GM18508 (cell line): ENCODE data around the gene FATE1.

ENCODE experiments used
- ATAC-seq: cut with Tn5 transposase; IDR thresholded peaks from one replicate; pipeline ENCODE4 v1.9.1; 2021; ENCODE audit warnings: moderate number of reproducible peaks; ENCODE audit not compliant: insufficient read depth, unreplicated experiment

The FATE1 gene

DNA sequence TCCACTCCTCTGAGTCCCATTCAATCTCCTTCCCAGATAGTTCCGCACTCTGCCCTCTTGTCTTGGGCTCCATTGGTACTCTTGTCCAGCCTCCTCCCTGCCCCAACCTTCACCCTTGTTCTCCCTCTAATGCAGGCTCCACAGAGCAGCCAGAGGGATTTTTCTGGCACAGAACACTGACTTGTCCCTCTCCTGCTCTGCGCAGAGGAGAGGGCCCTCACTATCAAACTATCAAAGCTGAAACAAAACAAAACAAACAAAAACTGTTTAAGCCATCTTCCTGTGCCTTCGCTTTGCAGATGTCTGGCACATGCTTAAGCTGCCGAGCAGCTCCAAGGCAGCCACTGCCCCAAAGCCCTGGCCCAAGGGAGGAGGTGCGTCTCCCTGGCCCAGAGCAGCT, 21.7 kb downstream of the FATE1 start:
- no peak for ATAC-seq

DNA sequence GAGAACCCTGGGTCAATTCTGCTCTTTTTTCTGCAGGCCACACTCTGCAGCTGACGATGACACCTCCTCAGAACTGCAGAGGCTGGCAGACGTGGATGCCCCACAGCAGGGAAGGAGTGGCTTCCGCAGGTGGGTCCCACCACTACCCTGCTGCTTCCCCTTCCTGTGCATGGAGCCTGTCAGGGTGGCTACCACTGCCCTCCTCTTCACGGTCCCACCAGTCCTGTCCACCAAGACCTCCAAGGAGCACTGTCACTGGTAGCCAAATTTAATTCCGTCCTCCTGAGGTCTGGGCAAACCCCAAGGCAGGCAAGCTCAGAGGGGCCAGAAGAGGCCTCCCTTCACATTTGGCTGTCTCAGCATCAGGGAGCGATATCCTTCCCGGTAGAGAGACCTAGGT, 22.9 kb downstream of the FATE1 start:
- ATAC-seq, result no peak

DNA sequence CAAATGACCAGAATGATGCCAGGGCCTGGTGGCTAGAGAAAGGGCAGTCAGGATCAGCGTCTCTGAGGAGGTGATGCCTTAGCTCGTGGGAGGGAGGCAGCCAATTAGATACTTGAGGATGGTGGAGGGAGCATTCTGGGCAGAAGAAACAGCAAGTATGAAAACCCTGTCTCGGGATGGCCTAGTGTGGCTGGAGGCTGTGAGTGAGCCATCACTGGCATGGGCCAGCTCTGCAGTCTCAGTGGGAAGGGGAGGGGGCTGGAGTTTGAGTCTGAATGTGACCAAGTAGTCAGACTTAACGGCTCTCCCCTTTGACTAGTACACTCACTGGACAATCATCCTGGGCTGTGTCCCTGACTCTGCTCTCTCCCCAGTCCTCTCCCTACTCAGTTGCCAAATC, 25.8 kb downstream of the FATE1 start:
- no peak for ATAC-seq

DNA sequence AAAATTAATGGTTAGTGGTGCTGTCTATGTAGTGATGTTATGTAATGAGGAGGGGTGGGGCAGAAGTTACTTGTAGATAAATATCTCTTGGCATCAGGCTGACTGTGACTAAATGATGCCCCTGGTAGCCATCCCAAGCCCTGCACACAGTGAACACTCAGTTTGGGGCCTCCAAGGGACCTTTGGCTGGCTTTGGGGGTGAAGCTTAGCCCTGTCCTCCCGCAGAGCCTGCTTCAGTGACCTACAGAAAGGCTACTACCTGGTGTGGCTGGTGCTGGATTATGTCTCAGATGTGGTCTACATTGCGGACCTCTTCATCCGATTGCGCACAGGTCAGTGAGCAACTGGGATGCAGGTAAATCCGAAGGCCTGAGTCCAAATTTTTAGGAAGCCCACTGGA, 26.5 kb downstream of the FATE1 start:
- ATAC-seq, result no peak

DNA sequence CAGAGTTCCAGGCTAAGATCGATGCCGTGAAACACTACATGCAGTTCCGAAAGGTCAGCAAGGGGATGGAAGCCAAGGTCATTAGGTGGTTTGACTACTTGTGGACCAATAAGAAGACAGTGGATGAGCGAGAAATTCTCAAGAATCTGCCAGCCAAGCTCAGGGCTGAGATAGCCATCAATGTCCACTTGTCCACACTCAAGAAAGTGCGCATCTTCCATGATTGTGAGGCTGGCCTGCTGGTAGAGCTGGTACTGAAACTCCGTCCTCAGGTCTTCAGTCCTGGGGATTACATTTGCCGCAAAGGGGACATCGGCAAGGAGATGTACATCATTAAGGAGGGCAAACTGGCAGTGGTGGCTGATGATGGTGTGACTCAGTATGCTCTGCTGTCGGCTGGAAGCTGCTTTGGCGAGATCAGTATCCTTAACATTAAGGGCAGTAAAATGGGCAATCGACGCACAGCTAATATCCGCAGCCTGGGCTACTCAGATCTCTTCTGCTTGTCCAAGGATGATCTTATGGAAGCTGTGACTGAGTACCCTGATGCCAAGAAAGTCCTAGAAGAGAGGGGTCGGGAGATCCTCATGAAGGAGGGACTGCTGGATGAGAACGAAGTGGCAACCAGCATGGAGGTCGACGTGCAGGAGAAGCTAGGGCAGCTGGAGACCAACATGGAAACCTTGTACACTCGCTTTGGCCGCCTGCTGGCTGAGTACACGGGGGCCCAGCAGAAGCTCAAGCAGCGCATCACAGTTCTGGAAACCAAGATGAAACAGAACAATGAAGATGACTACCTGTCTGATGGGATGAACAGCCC, 28.0 kb downstream of the FATE1 start:
- no peak for ATAC-seq

DNA sequence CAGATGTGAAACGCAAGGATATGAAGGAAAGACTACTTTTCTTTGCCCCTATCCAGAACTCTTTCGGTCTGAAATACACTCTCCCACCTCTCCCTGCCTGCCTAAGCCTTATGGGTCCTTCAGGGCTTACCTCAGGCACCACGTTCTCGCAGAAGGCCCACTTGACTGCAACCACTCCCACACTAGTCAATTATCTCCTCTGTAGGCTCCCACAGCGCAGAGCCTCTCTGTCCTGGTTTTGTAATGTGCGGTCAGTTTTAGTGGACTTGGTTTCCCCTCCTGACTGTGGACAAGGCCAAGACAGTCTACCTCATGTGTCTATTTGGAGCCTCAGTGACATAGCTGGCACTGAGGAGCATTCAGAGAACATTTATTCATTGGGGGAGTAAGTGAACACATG, 29.8 kb downstream of the FATE1 start:
- no peak for ATAC-seq

DNA sequence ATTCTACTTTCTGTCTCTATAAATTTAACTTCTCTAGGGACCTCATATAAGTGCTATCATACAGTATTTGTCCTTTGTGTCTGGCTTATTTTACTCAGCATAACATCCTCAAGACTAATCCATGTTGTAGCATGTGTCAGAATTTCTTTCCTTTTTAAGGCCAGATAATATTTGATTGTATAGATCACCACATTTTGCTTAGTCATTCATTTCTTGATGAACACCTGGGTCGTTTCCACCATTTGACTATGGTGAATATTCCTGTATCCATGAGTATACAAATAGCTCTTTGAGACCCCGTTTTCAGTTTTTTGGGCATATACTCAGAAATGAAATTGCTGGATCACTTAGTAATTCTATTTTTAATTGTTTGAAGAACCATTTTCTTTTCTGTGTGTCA, 30.7 kb downstream of the FATE1 start:
- no peak for ATAC-seq

DNA sequence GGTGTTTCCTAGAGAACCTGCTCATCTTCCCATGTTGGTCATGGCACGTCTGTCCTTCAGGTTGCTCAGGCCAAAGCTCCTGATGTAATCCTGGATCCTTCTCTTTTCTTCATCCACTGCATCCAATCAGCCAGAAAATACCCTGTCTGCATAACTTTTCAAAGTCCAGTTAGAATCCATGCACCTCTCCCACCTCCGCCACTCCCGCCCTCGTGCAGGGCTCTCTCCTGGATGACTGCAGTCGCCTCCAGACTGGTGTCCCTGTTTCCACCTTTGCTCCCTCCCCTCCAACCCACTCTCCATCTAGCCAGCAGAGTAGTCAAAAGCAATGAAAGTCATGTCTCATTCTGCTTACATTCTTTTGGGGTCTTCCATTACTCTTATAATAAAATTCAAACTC, 34.7 kb downstream of the FATE1 start:
- ATAC-seq, result no peak

DNA sequence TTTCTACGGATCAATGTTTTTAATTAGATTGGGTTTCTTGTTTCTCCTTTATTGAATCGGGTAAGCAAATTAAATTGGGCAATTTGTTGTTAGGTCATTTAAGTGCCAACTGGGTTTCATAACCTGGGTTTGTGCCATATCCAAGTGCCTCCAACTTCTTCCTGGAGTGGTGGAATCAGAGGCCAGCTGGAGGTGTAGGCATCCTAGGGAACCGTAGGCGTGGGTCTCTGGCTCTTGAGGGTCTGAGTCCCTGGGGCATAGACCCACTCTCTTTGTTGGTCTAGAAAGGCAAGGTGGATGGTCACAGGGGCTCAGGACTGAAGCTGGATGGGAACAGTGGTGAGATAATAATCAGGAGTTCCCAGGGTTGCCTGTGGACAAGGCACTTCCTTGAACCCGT, 37.0 kb downstream of the FATE1 start:
- ATAC-seq, result no peak

DNA sequence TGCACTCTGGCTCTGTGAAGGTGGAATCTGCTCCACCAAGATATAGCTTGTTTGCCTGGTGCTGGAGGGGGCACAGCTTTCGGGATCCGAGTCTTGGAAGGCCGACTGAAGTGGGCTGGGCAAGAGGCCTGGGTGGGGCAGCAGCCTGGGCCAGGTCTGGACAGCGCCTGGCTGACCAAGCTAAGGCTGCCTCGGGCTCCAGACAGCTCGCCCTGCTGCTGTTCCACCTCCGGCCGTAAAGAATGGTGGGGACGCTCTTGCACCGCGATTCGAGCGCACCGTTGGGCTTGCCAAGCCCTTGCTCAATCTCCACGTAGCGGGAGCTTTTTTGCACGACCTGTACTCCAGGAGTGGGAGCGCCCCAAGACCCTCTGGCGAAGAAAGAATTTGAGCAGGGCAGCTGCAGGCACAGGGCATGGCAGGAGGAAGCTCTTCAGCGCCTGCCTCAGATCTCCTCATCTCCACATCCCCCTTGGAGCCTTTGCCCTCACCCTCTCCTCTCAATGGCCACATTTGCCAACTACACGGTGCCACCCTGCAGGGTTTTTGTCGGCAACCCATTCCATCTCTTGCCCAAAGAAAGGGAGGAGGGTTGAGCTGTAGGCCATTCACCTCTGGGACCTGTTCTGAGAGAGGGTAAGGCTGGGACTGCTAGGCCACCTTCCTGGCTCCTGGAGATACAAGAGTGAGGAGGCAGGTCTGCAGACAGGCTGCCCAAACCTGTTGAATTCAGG, 37.6 kb downstream of the FATE1 start:
- no peak for ATAC-seq

DNA sequence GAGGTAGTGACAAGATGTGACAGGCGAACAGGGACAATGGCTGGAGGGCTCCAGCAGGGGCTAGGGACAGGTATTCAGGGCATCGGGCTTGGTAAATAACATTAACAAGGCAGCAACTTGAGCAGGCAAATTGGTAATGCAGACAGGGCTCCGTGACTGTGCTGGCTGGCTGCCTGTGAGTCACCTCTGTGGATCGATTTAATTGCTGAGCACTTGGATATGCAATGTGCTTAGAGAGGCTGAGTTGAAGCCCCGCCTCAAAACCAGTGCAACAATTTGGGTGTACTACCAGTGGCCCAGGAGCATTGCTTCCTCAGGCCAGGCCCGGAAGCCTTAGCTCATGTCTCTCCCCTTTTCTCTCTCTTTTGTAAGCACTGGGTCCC, 38.2 kb downstream of the FATE1 start:
- ATAC-seq, result no peak

DNA sequence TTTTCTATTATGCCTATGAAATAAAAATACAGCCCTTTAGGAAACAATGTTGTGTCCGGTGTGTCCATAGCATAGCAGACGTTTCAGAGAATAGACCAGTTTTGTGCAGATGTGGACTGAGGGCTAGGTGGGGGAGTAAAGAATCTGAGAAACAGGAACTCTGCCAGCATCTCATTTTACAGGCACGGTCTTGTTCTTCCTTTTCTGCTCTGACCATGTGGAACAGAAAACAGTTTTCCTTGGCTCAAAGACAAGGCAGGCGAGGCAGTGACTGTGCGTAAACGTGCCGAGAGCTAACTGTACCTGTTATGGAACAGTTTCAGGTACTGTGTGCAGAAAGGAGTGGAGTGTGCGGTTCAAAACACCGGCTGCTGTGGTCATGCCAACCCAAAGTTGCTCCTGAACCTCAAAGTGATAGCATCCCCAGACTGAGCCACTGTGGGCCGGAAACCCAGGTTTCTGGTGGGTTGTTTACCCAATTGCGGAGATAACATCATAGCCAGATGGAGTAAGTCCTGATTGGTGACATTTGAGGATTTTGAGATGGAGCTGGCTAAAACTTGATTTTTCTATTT, 38.9 kb downstream of the FATE1 start:
- no peak for ATAC-seq

DNA sequence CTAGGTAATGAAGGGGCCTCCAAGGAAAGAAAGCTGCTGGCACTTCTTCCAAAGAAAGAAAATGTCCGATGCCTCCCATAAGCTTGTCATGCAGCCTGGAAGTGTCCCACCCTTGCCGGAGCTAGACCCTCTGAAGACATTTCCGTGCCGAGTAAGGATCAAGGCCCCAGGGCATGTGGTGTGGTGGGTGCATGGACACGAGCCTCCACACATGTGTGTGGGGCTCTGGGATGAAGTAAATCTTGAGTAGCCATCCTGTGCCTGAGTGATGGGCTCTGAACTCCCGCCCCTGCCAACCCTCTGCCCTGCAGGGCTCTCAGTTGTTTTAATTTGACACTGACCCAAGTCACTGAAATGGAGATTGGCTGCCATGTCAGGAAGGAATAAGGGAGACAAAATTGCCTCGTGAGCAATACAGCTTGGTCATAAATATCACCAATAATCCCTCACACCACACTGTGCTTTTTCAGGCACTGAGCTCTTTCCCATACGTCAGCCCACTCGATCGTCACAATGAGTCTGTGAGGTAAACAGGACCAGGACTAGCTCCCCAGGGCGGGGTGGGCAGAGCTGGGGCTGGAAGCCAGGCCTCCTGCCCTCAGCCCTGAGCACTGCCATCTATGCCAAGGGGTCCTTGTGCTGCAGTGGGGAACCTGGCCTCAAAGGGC, 43.3 kb downstream of the FATE1 start:
- ATAC-seq, result no peak

DNA sequence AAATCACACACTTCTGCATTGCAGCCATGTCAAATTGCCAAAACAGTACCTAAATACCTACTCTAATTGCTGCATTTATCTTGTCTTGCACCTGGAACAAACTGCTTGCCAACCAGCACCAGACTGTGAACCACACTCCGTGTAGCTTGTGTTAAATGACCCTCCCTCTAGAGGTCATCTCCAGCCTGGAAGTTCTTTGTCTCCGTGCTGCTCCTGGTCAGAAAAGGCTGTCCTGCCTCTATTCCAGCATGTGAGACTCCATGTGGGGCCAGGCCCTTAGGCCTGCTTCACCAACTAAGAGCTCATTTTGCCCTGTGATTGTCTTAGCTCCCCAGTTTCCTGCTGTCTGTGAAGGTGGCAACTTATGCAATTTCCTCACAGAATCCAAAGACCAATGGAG, 47.0 kb downstream of the FATE1 start:
- no peak for ATAC-seq

DNA sequence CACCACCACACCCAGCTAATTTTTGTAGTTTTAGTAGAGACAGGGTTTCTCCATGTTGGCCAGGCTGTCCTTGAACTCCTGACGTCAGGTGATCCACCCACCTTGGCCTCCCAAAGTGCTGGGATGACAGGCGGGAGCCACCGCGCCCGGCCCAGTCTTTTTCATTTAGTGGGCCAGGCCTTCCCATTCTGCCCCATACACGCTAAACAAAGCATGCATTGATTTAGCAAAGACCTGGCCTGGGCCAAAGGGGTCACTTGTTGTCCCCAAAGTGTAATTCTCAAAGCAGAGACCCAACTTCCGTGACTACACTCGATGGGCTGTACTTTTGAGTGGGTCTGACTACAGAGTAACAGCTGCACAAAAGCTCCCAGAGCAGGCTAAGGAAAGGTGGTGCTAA, 47.9 kb downstream of the FATE1 start:
- no peak for ATAC-seq

DNA sequence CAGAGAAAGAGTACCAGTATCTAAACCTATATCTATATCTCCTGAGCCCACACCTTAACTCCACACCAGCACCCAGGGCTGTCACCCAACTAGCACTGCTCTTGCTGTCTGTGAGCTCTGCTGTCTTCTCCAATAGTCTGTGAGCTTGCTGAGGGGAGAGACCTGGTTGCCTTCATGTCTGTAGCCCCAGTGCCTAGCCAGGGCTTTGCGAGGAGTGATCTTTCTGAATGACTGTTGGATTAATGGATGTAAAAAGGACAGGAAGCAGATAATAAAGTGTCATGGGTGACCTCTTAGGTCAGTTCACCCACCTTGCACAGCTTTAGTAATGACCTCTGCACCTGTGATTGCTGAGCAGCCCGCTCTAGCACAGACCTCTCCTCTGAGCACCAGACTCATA, 49.2 kb downstream of the FATE1 start:
- ATAC-seq, result no peak

DNA sequence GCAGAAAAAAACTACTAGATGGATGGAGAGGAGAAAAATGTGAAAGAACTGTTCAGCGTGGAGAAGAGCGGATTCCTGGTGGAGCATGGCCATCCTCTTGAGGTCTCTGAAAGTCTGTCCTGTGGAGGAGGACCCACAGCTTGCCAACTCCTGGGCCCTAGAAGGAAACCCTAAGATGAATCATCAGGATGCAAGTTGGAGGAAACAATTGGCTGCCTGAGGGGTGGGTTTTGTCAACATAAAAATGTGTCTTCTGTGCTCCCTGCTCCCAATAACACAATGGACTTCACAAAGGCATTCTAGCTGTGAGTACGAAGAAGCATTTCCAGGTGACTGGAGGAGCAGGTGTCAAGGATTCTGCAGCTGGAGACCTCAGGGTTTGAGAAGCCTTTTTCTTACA, 55.9 kb downstream of the FATE1 start:
- no peak for ATAC-seq
